ENCODE data around the gene SUPT16H. TPM values are rescaled to one million over a fixed set of nuclear protein-coding genes. Genes with fewer than 3 reads are reported as not detected.
"Not testable (repeated sequence)": the region's sequence is repeated elsewhere in the genome, so short reads cannot be mapped to it uniquely, and the experiment has no call there.

Gene SUPT16H
- total RNA-seq, 1 donor from 2014 or later: 50.4 TPM

DNA sequence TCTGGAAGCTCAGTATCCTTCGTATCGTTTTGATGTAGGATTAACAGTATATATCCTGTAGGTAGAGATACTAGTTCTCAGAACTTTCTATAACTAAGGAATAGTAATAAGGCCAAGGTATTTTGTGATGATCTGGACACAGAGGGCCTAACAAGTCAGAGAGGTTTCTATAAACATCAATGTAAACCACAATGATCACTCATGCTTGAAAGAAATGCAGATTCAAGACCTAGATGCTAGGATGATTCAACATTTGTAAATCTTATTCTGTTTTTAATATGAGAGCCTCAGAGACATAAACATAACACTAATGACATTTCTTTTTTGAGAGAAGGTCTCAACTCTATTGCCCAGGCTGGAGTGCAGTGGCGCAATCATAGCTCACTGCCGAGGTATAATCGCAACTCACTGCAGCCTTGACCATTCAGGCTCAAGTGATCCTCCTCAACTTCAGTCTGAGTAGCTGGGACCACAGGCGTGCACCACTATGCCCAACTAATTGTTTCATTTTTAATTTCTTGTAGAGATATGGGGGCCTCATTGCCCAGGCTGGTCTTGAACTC lies 16.2 kb downstream of the SUPT16H start:
- no peak for DNase-seq (ENCODE audit: low read depth in 2 of 2)

DNA sequence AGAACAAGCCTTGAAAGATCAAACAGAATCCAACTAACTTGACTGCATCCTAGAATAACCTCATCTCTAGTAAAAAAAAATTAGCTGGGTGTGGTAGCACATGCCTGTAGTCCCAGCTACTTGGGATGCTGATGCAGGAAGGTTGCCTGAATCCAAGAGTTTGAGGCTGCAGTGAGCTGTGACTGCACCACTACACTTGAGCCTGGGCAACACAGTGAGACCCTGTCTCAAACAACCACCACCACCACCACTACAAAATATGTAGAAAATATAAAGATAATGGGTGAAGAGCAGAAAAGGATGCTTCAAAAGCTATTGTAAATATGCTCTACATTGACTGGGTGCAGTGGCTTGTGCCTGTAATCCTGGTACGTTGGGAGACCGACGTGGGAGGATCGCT lies 27.3 kb downstream of the SUPT16H start:
- no peak for DNase-seq (ENCODE audit: low read depth in 2 of 2)

DNA sequence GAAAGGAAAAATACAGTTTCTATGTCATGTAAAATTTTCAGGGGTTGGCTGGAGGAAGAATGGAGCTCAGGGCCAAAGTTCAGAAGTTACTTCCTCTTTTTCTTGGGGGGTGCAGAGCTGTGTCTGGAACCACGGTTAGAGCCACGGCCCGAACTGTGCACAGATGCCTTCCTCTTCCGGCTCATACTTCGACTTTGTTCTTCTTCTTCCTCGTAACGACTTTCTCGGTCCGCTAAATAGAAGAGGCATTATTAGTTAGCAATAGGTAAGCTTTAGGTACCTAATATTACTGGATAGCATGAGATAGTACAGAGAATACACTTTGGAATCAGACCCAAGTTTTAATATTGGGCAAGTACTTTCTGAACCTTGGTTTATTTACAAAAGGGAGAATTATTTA lies 31.2 kb downstream of the SUPT16H start:
- DNase-seq (ENCODE audit: low read depth in 2 of 2): no peak

DNA sequence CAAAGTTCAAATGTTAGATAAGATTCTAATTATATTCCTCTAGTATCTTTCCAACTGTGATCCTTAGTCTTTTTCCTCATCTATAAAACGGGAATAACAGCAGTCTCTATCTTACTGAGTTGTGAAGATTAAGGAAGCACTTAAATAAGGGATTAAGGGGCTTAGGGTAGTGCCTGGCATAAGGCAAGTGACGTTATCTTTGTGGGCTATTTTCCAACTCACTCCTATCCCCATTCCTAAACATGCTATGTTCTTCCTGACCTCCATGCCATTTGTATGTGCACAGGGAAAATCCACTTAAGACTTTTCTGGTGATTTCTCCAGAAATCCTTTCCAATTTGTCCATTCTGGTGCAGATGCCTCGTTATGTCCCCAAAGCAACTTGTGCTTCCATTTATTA lies 33.3 kb downstream of the SUPT16H start:
- DNase-seq (ENCODE audit: low read depth in 2 of 2): no peak

DNA sequence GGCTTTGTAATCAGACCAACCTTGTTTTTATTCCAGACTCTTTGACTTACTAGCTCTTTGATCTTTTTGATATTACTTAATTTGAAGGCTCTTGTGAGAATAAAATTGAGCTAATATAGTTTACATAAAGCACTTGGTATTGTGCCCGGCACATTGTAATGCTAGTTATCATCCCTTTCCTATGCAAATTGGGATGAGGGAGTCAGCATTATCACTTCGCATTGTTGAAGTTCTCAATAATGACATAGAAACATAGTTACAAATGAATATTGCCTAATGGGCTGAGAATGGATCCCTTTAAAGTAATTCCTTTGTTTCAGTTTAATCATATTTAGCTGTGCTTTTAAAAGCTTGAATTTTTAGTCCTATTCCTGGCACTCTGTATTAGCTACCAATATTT lies 36.6 kb downstream of the SUPT16H start:
- DNase-seq (ENCODE audit: low read depth in 2 of 2): no peak

DNA sequence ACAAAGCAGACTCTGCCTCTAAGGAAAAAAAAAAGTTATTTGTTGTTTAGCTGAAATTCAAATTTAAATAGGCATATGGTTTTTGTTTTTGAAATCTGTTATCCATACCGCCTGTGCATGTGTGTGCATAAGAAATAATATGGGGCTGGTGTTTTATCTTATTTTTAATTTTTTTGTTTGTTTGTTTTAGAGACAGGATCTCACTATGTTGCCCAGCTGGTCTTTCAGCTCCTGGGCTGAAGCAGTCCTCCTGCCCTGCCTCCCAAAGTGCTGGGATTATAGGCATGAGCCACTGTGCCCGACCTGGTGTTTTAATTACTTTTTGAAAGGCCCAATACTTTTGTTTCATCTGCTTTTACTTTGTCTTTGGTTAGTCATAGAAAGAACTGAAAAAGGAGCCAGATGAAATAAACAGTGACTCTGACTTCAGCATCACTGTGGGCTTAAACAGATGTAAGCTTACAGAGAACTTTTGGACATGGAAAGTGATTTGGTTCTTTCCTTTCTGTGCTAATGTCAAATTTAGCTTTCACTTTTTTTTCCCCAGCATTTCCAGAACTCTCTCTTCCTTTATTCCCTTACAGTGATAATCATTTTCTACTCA lies 37.2 kb downstream of the SUPT16H start:
- DNase-seq (ENCODE audit: low read depth in 2 of 2): no peak

DNA sequence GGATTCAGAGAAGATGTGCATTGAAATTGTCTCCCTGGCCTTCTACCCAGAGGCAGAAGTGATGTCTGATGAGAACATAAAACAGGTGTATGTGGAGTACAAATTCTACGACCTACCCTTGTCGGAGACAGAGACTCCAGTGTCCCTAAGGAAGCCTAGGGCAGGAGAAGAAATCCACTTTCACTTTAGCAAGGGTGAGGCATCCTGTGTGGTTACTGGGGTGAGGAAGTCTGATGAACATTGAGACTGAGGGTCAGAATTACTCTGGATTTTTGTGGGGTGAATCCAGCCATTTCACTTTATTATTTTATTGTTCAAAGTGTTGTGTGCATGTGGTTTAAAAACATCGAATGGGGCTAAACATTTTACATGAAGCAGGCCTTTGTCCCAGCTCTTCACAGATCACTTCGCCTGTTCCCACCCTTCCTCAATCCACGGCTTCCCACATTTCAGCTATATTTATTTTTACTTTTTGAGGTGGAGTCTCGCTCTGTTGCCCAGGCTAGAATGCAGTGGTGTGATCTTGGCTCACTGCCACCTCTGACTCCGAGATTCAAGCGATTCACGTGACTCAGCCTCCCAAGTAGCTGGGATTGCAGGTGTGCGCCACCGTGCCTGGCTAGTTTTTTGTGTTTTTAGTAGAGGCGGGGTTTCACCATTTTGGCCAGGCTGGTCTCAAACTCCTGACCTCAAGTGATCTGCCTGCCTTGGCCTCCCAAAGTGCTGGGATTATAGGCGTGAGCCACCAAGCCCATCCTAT lies 40.6 kb downstream of the SUPT16H start:
- peak in 1 of 2 donors; percentile 2 for DNase-seq (ENCODE audit: low read depth in 2 of 2)

DNA sequence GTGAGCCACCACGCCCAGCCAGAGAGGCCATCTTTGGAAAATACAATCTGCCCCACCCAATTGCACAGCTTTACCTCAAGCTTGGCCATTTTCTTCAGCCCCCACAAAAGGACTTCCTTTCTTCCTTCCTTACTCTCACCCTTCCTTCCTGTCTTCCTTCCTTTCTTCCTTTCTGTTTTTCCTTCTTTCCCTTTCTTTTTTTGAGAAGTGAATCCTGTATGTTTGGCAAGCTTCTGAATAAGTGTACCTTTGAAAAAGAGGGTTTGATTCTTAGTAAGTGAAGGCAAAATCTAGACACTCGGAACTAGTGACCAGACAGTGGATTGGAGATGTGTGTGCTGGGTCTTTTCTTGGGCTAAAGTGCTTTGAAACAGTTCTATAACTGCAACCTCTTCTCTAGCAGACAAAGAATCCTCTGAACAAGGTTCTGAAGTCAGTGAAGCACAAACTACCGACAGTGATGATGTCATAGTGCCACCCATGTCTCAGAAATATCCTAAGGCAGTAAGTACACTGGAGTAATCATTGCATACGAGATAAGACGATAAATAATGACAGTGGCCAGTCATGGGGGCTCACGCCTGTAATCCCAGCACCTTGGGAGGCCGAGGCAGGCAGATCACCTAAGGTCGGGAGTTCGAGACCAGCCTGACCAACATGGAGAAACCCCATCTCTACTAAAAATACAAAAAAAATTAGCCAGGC lies 49.5 kb downstream of the SUPT16H start:
- DNase-seq (ENCODE audit: low read depth in 2 of 2): no peak

DNA sequence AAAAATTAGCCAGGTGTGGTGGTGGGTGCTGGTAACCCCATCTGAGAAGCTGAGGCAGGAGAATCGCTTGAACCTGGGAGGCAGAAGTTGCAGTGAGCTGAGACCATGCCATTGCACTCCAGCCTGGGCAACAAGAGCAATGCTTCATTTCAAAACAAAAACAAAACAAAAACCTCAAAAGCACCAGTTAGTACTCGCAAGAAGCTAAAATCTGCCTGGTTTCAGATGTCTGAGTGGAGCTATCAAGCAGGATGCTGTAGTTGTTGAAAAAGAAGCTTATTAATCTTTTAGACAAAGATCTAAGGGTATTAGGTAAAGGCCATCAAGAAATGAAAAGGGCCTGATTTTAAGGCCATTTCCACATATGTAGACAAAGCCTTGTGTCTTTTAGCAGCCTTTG lies 50.9 kb downstream of the SUPT16H start:
- no peak for DNase-seq (ENCODE audit: low read depth in 2 of 2)

DNA sequence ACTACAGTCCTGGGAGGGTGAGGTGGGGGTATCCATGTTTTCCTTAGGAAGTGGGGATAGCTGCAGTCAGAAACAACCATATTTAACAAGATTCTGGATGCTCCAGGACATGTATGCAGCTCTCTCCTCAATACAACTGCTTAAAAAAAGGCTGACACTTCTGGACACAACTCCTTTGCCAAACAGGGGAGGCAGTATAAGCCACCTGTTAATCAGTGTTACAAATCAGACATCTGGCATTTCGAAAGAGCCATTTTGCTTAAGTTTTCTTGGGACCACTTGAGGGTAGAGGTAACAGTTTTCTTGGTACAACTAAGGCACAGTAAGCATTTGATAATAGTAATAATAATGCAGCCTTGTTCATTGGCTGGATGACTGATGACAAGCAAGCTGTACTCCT lies 56.8 kb downstream of the SUPT16H start:
- DNase-seq (ENCODE audit: low read depth in 2 of 2): no peak

DNA sequence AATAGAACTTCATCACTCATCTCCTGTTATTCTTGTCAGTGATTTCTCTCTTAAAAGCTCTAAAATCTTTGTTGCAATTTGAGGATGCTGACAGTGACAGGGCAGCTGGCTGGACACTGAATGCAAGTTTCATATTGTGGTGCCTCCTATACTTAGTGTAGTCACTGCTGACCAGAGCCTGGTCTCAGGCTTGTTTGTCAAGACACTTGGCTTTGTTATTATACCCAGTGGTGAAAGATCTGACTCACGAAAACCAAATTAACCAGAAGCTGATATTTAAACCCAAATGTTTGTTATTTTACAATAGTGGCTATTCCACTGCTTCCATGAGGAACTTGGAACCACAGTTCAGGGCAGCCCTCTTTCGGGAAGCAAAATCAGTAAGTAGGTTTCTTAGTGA lies 61.1 kb downstream of the SUPT16H start:
- DNase-seq (ENCODE audit: low read depth in 2 of 2): no peak

DNA sequence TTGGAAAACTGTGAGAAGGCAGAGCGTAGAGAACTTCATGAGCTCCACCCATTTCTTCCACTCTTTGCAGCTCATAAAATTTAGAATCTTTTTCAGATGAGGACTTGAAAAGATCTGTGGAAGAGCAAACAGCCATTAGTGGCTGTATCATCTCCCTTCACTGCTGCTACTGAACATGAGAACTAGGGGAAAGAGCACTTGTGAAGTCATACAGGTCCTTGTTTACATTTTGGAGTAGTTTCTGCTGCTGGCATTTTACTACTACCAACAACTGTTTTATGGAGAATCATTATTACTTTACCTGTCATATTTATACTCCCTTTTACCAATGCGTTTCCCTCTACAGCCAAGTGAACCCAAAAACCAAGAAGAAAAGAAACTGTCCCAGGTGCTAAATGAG lies 62.9 kb downstream of the SUPT16H start:
- DNase-seq (ENCODE audit: low read depth in 2 of 2): no peak

DNA sequence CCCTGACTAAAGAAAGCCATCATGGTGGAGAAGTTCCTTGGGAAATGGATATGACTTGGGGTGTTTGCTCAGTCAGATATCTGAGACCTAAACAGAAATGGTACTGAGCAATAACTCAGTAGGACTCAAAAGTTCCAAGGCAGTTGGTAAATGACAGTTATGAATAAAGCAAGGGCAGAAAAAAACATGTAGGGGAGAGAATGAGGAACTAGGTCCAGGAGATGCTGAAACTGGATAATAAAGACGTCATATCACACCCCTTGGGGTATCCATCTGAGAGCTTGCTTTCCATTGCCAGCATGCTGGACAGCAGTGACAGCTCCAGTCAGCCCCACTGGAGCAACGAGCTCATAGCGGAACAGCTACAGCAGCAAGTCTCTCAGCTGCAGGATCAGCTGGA lies 66.4 kb downstream of the SUPT16H start:
- peak in 1 of 2 donors; percentile 5 for DNase-seq (ENCODE audit: low read depth in 2 of 2)

DNA sequence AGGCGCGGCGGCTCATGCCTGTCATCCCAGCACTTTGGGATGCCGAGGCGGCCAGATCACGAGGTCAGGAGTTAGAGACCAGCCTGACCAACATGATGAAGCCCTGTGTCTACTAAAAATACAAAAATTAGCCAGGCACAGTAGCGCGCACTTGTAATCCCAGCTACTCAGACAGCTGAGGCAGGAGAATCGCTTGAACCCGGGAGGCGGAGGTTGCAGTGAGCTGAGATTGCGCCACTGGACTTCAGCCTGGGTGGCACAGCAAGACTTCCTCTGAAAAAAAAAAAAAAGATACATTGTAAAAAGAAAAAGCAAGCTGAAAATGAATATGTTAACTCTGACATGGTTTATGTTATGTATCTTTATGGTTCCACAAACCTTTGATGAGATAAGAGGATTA lies 70.3 kb downstream of the SUPT16H start:
- DNase-seq (ENCODE audit: low read depth in 2 of 2): no peak

DNA sequence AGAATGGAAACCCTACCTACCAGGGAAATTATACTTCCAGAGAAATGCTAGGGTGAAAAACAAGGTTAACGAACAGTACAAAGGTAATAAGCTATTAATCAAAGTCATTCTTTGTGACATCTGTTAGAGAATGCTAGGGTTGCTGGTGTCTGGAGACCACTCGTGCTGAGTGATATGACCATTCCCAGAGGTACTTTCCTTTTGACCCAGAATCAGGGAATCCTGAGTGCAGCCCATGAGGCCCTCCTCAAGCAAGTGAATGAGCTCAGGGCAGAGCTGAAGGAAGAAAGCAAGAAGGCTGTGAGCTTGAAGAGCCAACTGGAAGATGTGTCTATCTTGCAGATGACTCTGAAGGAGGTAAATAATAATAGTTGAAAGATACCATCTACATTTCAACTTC lies 72.2 kb downstream of the SUPT16H start:
- DNase-seq (ENCODE audit: low read depth in 2 of 2): no peak

DNA sequence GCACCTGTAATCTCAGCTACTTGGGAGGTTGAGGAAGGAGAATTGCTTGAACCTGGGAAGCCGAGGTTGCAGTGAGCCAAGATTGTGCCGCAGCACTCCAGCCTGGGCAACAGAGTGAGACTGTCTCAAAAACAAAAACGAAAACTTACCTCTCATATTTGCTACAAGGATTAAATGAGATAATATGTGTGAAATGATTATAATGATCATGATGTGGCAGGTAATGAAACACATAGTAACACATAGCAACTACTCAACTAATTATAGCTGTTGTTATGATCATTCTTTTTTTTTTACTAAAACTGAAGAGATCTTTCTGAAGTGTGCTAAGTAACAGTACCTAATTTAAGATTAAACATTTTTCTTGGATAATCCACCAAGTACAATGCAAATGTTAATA lies 73.9 kb downstream of the SUPT16H start:
- DNase-seq (ENCODE audit: low read depth in 2 of 2): no peak

DNA sequence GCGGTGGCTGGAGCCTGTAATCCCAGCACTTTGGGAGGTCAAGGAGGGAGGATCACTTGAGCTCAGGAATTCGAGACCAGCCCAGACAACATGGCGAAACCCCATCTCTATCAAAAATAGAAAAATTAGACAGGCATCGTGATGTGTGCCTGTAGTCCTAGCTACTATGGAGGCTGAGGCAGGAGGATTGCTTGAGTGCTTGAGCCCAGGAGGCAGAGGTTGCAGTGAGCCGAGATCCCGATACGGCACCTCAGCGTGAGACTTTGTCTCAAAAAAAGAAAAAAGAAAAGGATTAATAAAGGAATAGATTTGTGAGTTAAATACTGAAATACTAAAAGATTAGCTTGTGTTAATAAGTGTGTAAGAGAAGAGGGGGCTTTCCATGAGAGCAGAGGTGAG lies 74.6 kb downstream of the SUPT16H start:
- no peak for DNase-seq (ENCODE audit: low read depth in 2 of 2)

DNA sequence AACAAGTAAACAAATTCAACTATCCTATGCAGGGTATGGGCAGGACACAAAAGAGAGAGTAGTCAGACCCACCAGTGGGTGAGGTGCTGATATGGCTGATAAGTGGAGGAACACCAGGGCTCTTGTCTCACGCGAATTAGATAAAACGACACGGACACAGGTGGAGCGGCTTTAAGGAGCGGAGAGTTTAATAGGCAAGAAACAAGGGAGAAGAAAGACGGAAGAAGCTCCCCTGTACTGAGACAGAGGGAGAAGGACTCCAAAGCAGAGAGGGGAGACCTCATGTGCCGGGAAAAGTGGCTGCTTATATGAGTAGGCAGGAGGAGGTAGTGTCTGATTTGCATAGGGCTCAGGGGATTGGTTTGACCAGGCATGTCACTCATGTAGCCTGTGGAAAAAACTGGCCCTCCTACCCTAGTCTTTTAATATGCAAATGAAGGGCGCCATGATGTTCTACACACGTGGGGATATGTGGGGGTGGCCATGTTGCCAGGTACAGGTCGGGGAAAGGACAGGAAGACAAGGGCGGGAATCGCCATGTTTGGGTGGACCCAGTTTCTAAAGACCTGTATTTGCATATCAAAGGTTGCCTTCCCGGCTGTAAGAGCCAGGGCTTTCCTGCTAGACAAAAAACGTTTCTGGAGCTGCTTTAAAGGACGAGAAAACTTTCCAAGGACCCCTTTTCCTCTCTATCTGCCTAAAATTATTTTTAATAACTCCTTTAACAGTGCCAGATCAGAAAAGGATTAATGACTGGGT lies 75.2 kb downstream of the SUPT16H start:
- peak; percentile 79 to 87 for DNase-seq (ENCODE audit: low read depth in 2 of 2)

DNA sequence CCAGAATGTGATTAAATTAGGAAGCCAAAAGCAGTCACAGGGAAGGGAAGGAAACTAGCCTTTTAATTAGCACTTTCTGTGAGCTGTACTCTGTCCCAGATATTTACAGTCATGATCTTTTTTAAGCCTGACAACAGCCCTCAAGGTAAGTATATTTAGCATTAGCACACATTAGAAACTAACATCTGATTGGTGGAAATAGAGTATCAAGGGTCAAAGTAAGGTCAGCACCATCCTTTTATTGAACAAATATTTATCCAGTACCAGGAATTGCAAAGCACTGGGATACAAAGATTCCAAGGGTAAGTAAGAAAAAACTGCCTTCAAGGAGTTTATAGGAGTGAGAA lies 75.7 kb downstream of the SUPT16H start:
- DNase-seq (ENCODE audit: low read depth in 2 of 2): no peak

DNA sequence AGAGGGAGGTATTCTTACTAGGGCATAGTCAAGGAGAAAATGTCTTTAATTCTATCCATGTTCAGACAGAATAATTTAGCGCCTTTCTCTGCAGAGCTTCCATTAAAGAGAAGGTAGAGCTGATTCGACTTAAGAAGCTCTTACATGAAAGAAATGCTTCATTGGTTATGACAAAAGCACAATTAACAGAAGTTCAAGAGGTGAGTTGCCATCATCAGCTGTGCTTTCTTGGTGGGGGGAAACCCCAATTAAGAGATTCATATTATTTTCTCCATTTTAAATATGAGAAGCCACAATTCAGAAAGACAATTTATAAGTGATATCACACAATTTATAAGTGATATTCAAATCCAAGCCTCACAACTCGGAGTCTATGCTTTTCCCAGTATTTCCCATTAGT lies 76.2 kb downstream of the SUPT16H start:
- DNase-seq (ENCODE audit: low read depth in 2 of 2): no peak

DNA sequence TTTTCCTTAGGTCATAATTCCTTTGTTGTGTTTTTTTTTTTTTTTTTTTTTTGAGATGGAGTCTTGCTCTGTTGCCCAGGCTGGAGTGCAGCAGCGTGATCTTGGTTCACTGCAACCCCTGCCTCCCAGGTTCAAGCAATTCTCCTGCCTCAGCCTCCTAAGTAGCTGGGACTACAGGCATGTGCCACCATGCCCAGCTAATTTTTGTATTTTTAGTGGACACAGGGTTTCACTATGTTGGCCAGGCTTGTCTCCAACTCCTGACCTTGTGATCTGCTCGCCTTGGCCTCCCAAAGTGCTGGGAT lies 81.0 kb downstream of the SUPT16H start:
- not testable (repeated sequence) for DNase-seq (ENCODE audit: low read depth in 2 of 2)
